Loucy (cell line): ENCODE results near the gene MYH9.

Experiments
- EZH2phosphoT487 ChIP-seq: fragments of 200-600 bp; IDR thresholded peaks from 2 replicates; pipeline ENCODE4 v1.6.1; 2018; ENCODE audit warnings: antibody characterized with exemption, mild to moderate bottlenecking, moderate library complexity, borderline replicate concordance
- TF ChIP-seq, protein P1 (sequence below): fragments of 200-600 bp; sonication (generic); conservative IDR thresholded peaks from 2 replicates; pipeline ENCODE4 v1.5.1; 2014; ENCODE audit warnings: mild to moderate bottlenecking, antibody characterized with exemption, low read length

DNA sequence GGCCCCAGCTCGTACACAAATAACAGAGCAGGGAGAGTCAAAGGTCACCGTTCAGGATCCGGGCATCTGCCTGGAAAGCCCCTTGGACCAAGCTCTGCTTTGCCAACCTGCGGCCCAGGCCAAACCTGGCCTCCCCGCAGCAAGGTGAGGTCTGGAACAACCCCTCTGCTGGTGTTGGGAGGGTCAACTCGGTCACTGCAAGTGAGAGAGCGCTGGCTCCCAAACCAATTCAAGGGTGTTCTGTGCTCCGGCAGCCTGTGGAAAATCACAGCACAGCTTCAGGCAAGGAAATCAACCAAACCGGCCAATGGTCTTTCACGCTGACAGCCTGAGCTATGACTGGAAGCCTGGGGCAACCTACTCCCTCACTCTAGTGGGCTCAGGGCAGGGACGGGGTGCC lies 63.4 kb downstream of the MYH9 start:
- TF ChIP-seq, protein P1, sequence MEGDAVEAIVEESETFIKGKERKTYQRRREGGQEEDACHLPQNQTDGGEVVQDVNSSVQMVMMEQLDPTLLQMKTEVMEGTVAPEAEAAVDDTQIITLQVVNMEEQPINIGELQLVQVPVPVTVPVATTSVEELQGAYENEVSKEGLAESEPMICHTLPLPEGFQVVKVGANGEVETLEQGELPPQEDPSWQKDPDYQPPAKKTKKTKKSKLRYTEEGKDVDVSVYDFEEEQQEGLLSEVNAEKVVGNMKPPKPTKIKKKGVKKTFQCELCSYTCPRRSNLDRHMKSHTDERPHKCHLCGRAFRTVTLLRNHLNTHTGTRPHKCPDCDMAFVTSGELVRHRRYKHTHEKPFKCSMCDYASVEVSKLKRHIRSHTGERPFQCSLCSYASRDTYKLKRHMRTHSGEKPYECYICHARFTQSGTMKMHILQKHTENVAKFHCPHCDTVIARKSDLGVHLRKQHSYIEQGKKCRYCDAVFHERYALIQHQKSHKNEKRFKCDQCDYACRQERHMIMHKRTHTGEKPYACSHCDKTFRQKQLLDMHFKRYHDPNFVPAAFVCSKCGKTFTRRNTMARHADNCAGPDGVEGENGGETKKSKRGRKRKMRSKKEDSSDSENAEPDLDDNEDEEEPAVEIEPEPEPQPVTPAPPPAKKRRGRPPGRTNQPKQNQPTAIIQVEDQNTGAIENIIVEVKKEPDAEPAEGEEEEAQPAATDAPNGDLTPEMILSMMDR: no peak
- TF ChIP-seq EZH2phosphoT487: no peak
